HepG2 (cell line): Measurements from ENCODE around the gene SND1. TPM values are rescaled to one million over a fixed set of nuclear protein-coding genes. Genes with fewer than 3 reads are reported as not detected.
A peak's percentile ranks its signal among the peaks of the same experiment; 100 is the strongest.

Experiments used
- ATAC-seq: fragments of 200-7000 bp; cut with Tn5 transposase; 3 replicates; pipeline ENCODE4 v1.9.1; 2020; ENCODE audit warnings: mild to moderate bottlenecking, moderate library complexity
- BruUV-seq: library from RNA; stranded (reverse); fragments of 400-500 nt; replicated peaks from 2 replicates; lab custom pipeline; 2021; lab: Mats Ljungman, UMichigan
- CTCF ChIA-PET: fragments of 300-600 bp; formaldehyde crosslinking; extraction: SDS; loops from one replicate; lab custom pipeline; 2021; ENCODE audit warnings: low total read pairs, inconsistent platforms, low intra/inter-chr PET ratio; lab: Yijun Ruan, JAX
- POLR2A ChIA-PET: fragments of 350-600 bp; sonication (Branson Sonifier 250); formaldehyde crosslinking; loops from one replicate; lab custom pipeline; 2020; ENCODE audit warnings: antibody characterized with exemption, inconsistent platforms; lab: Yijun Ruan, JAX
- DNase-seq: peaks from one replicate; pipeline ENCODE4 v3.0.0-alpha.2; 2015; ENCODE audit warnings: low spot score
- FAIRE-seq: peaks from 3 replicates; lab custom pipeline; 2011; peaks lifted over from hg19 to GRCh38; lab: Jason Lieb, UNC
- H2AFZ ChIP-seq: one replicate; pipeline ENCODE4 v1.6.1; 2011; ENCODE audit warnings: low read length, inconsistent platforms
- H3K27ac ChIP-seq: fragments of 300-600 bp; 3 replicates; pipeline ENCODE4 v1.8.0; 2011; ENCODE audit warnings: mixed run types, mild to moderate bottlenecking, mixed read lengths, low read length, inconsistent platforms; ENCODE audit not compliant: insufficient read depth; ENCODE audit errors: extremely low read length
- H3K27me3 ChIP-seq, 2 experiments: fragments of 200-600 bp in 1 of 2; 2 replicates in 1 of 2; 3 replicates in 1 of 2; pipeline versions ENCODE4 v1.6.0 to v1.8.0; 2011; ENCODE audit warnings: low read length in 2 of 2, mild to moderate bottlenecking in 2 of 2, moderate library complexity in 2 of 2, inconsistent platforms in 1 of 2; ENCODE audit not compliant: insufficient read depth in 2 of 2, control insufficient read depth in 1 of 2
- H3K36me3 ChIP-seq, 2 experiments: fragments of 200-600 bp in 1 of 2; replicated peaks in 1 of 2; 2 replicates in 1 of 2; 3 replicates in 1 of 2; pipeline versions ENCODE4 v1.5.1 to v1.8.0; 2011; ENCODE audit warnings: low read length in 2 of 2, inconsistent platforms in 1 of 2; ENCODE audit not compliant: insufficient read depth in 2 of 2, control insufficient read depth in 1 of 2
- H3K4me1 ChIP-seq: 2 replicates; pipeline ENCODE4 v1.5.1; 2012; ENCODE audit warnings: low read length, inconsistent platforms; ENCODE audit not compliant: insufficient read depth
- H3K4me2 ChIP-seq: 2 replicates; pipeline ENCODE4 v1.6.0; 2011; ENCODE audit warnings: low read depth, low read length, inconsistent platforms
- H3K4me3 ChIP-seq, 3 experiments: fragments of 200-600 bp in 1 of 3; sonication (generic), shearing (Covaris generic) in 1 of 3; replicated peaks in 1 of 3; 2 replicates each; pipeline ENCODE4 v1.5.1; 2011 to 2016; ENCODE audit warnings: low read length in 3 of 3, inconsistent platforms in 2 of 3, low read depth in 2 of 3, mild to moderate bottlenecking in 2 of 3, control low read depth in 1 of 3, mixed read lengths in 1 of 3; ENCODE audit not compliant: insufficient read depth in 1 of 3
- H3K79me2 ChIP-seq: one replicate; pipeline ENCODE4 v1.6.1; 2011; ENCODE audit warnings: low read length, inconsistent platforms; ENCODE audit not compliant: insufficient read depth
- H3K9ac ChIP-seq: 2 replicates; pipeline ENCODE4 v1.6.0; 2011; ENCODE audit warnings: mild to moderate bottlenecking, low read depth, low read length, inconsistent platforms; ENCODE audit not compliant: insufficient read depth
- H3K9me3 ChIP-seq: 2 replicates; pipeline ENCODE4 v1.5.1; 2012; ENCODE audit warnings: mild to moderate bottlenecking, low read length
- H4K20me1 ChIP-seq: 2 replicates; pipeline ENCODE4 v1.6.0; 2011; ENCODE audit warnings: inconsistent platforms, mild to moderate bottlenecking, low read length, moderate library complexity; ENCODE audit not compliant: insufficient read depth
- BATF2 ChIP-seq: sonication (generic); formaldehyde crosslinking; IDR thresholded peaks from 2 replicates; pipeline ENCODE4 v1.8.0; 2022; ENCODE audit warnings: mild to moderate bottlenecking, missing genetic modification reagents, moderate library complexity
- CENPBD1 ChIP-seq: sonication (generic); formaldehyde crosslinking; IDR thresholded peaks from 2 replicates; pipeline ENCODE4 v1.8.0; 2022; ENCODE audit warnings: missing genetic modification reagents, low read depth, mild to moderate bottlenecking, borderline replicate concordance
- ERF ChIP-seq: IDR thresholded peaks from 2 replicates; pipeline ENCODE4 v1.6.1; 2018; ENCODE audit warnings: missing biosample characterization, missing genetic modification reagents
- HDAC6 ChIP-seq: fragments of 200-600 bp; sonication (generic); IDR thresholded peaks from 2 replicates; pipeline ENCODE4 v1.7.0; 2017; ENCODE audit warnings: mild to moderate bottlenecking, antibody characterized with exemption, low read length, low read depth
- IRF9 ChIP-seq: sonication (generic); formaldehyde crosslinking; IDR thresholded peaks from 2 replicates; pipeline ENCODE4 v1.8.0; 2022; ENCODE audit warnings: missing genetic modification reagents, mild to moderate bottlenecking, borderline replicate concordance
- JUND ChIP-seq: sonication (generic); formaldehyde crosslinking; IDR thresholded peaks from 2 replicates; pipeline ENCODE4 v1.8.0; 2022; ENCODE audit warnings: mild to moderate bottlenecking, missing genetic modification reagents
- MTA3 ChIP-seq: sonication (generic); formaldehyde crosslinking; IDR thresholded peaks from 2 replicates; pipeline ENCODE4 v1.4.0; 2020; ENCODE audit warnings: missing genetic modification reagents
- NFKB2 ChIP-seq: sonication (generic); formaldehyde crosslinking; IDR thresholded peaks from 2 replicates; pipeline ENCODE4 v1.4.0; 2020; ENCODE audit warnings: missing genetic modification reagents, borderline replicate concordance
- NFYB ChIP-seq: sonication (generic); formaldehyde crosslinking; IDR thresholded peaks from 2 replicates; pipeline ENCODE4 v1.4.0; 2020; ENCODE audit warnings: missing genetic modification reagents
- RAD51 ChIP-seq: fragments of 450-650 bp; IDR thresholded peaks from 2 replicates; pipeline ENCODE4 v1.6.1; 2016; ENCODE audit warnings: borderline replicate concordance
- RFX3 ChIP-seq: IDR thresholded peaks from 2 replicates; pipeline ENCODE4 v1.6.1; 2016; ENCODE audit warnings: missing biosample characterization, missing genetic modification reagents
- RXRB ChIP-seq: IDR thresholded peaks from 2 replicates; pipeline ENCODE4 v1.6.1; 2016; ENCODE audit warnings: borderline replicate concordance, missing genetic modification reagents, missing compliant biosample characterization
- SMAD1 ChIP-seq: sonication (generic); formaldehyde crosslinking; IDR thresholded peaks from 2 replicates; pipeline ENCODE4 v1.4.0; 2020; ENCODE audit warnings: missing genetic modification reagents, low read depth, mild to moderate bottlenecking, borderline replicate concordance
- TAF15 ChIP-seq: fragments of 200-400 bp; formaldehyde crosslinking; IDR thresholded peaks from one replicate; pipeline ENCODE4 v1.6.1; 2018; ENCODE audit warnings: mild to moderate bottlenecking, low read depth, low read length; ENCODE audit not compliant: poor library complexity, severe bottlenecking
- TFAP4 ChIP-seq: sonication (generic); IDR thresholded peaks from 2 replicates; pipeline ENCODE4 v1.6.1; 2016; ENCODE audit warnings: low read depth, borderline replicate concordance
- ZNF225 ChIP-seq: sonication (generic); formaldehyde crosslinking; IDR thresholded peaks from 2 replicates; pipeline ENCODE4 v1.4.0; 2020; ENCODE audit warnings: mild to moderate bottlenecking, missing genetic modification reagents
- ZNF343 ChIP-seq: sonication (generic); formaldehyde crosslinking; IDR thresholded peaks from 2 replicates; pipeline ENCODE4 v1.4.0; 2020; ENCODE audit warnings: mild to moderate bottlenecking, missing genetic modification reagents
- ZNF776 ChIP-seq: sonication (generic); formaldehyde crosslinking; IDR thresholded peaks from 2 replicates; pipeline ENCODE4 v1.4.0; 2020; ENCODE audit warnings: mild to moderate bottlenecking, missing genetic modification reagents
- WGBS: methylation state at CpG from one replicate; pipeline ENCODE4 v1.1.6; 2017; ENCODE audit warnings: low lambda C conversion rate; 5-methylcytosine and 5-hydroxymethylcytosine counted together
- in situ Hi-C: cut with HindIII; loops from 2 replicates; pipeline ENCODE4 v1.10.0; 2017; ENCODE audit warnings: low pct_unique_long_range_greater_than_20kb; ENCODE audit not compliant: extremely low pct_ligation_motif_present
- intact Hi-C: fragments of 100-400 bp; cut with micrococcal nuclease; formaldehyde crosslinking; loops from one replicate; pipeline ENCODE4 v1.10.0; 2022; ENCODE audit not compliant: unreplicated experiment
- polyA plus RNA-seq, 8 experiments: library from polyadenylated mRNA; depleted of rRNA in 3 of 8; stranded (reverse) in 7 of 8; unstranded in 1 of 8; fragments of >200 nt; fragmentation: Illumina TruSeq in 4 of 8; extraction: Trizol in 4 of 8; gene quantifications; 2 replicates each; pipeline versions ENCODE4 v1.2.1 to v1.2.3, GENCODE V29; 2011 to 2016; ENCODE audit warnings: low read depth in 4 of 8, missing spikeins in 1 of 8, mixed read lengths in 1 of 8; ENCODE audit not compliant: insufficient read depth in 1 of 8
- total RNA-seq, 5 experiments: library from RNA; depleted of rRNA; stranded (reverse); fragments of >200 nt; fragmentation: Illumina TruSeq; extraction: Trizol; gene quantifications; 2 replicates each; pipeline ENCODE4 v1.2.3, GENCODE V29; 2016; ENCODE audit warnings: low read depth in 1 of 5
- TF ChIP-seq, protein P1 (sequence below): sonication (generic); formaldehyde crosslinking; conservative IDR thresholded peaks from 2 replicates; pipeline ENCODE4 v1.4.0; 2020; ENCODE audit warnings: missing genetic modification reagents

Gene SND1
- total and polyA plus RNA-seq, 2 of the 13 experiments (the other 11 are each of a cell fraction or from before 2014, with no cell fraction given) = 110 to 182 TPM

- H2AFZ ChIP-seq = no peak overlapping the region
- in situ Hi-C loops (loop anchor here (5.0 kb wide), 1 partner anchor 60 kb away; the partner anchor contains the start of gene FSCN3), intact Hi-C loops (loop anchor here (10.0 kb wide), 2 partner anchors 68 to 258 kb away; partner anchors contain the start of genes ARF5, GCC1 and ZNF800)
- H3K4me1 ChIP-seq = peaks cover 66% of the 10 kb centered on the region
- under 1% methylated on average over 36 of the region's 38 CpGs for WGBS
- H3K36me3 ChIP-seq = peaks cover 1 to 15% of the 10 kb centered on the region in 2 experiments; a peak in 2 of 5 replicates
- BruUV-seq = TSS peak; percentile 50
- peak overlapping the region; percentile 81 for H3K27ac ChIP-seq
- H3K4me2 ChIP-seq = peak overlapping the region; percentile 83
- peaks cover 41% of the 10 kb centered on the region for H4K20me1 ChIP-seq
- DNase-seq (no peak), ATAC-seq (peak; percentile 27; the same call in 2 of the 3 replicates), FAIRE-seq (no peak)
- no peaks in the 10 kb centered on the region for H3K9me3 ChIP-seq
- H3K4me3 ChIP-seq = peak overlapping the region; percentile 86 to 98 (median 98)
- peak overlapping the region; percentile 97 for H3K9ac ChIP-seq
- POLR2A ChIA-PET = no interaction called here
- CTCF ChIA-PET = no interaction called here
- H3K27me3 ChIP-seq = no peaks in the 10 kb centered on the region; a peak in 1 of 5 replicates
- peaks cover 56% of the 10 kb centered on the region for H3K79me2 ChIP-seq
- TF ChIP-seq ZNF776 (CRISPR knock-in tag) (no peak), TFAP4 (no peak), RXRB (CRISPR knock-in tag) (no peak), ZNF225 (CRISPR knock-in tag) (peak; percentile 65), MTA3 (CRISPR knock-in tag) (no peak), BATF2 (no peak), JUND (CRISPR knock-in tag) (no peak), IRF9 (CRISPR knock-in tag) (no peak), ZNF343 (CRISPR knock-in tag) (no peak), CENPBD1 (CRISPR knock-in tag) (no peak; the same call in 1 of the 2 replicates), ERF (CRISPR knock-in tag) (no peak), RFX3 (CRISPR knock-in tag) (no peak), NFYB (CRISPR knock-in tag) (no peak), NFKB2 (CRISPR knock-in tag) (no peak), HDAC6 (no peak), RAD51 (no peak), TAF15 (no peak), SMAD1 (CRISPR knock-in tag) (no peak)
- TF ChIP-seq, protein P1, sequence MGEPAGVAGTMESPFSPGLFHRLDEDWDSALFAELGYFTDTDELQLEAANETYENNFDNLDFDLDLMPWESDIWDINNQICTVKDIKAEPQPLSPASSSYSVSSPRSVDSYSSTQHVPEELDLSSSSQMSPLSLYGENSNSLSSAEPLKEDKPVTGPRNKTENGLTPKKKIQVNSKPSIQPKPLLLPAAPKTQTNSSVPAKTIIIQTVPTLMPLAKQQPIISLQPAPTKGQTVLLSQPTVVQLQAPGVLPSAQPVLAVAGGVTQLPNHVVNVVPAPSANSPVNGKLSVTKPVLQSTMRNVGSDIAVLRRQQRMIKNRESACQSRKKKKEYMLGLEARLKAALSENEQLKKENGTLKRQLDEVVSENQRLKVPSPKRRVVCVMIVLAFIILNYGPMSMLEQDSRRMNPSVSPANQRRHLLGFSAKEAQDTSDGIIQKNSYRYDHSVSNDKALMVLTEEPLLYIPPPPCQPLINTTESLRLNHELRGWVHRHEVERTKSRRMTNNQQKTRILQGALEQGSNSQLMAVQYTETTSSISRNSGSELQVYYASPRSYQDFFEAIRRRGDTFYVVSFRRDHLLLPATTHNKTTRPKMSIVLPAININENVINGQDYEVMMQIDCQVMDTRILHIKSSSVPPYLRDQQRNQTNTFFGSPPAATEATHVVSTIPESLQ (CRISPR knock-in tag) = no peak
Measured at GRCh38 chr7:127652333-127653248, 597 bp downstream of the SND1 start.
